Erythroblast (primary cell): ENCODE results near the gene RASGRP2.

Source experiments
- GATA1 ChIP-seq: IDR thresholded peaks from 2 replicates; pipeline ENCODE4 v1.6.1; 2011; ENCODE audit warnings: low read depth, mild to moderate bottlenecking, control low read depth, low read length, moderate library complexity
- POLR2A ChIP-seq: IDR thresholded peaks from 2 replicates; pipeline ENCODE4 v1.6.1; 2011; ENCODE audit warnings: mild to moderate bottlenecking, low read length

GRCh38 chr11:64703048-64703447, 40.9 kb downstream of the RASGRP2 start:
- TF ChIP-seq POLR2A (no peak), GATA1 (no peak)
